HCT116 (cell line): ENCODE measurements around the gene CREB1. TPM values are rescaled to one million over a fixed set of nuclear protein-coding genes. Genes with fewer than 3 reads are reported as not detected.

ENCODE experiments used
- ATAC-seq: fragments of 200-7000 bp; cut with Tn5 transposase; 2 replicates; pipeline ENCODE4 v1.9.1; 2020; ENCODE audit warnings: mild to moderate bottlenecking, moderate library complexity
- BruUV-seq: library from RNA; stranded (reverse); fragments of 400-500 nt; replicated peaks from 2 replicates; lab custom pipeline; 2021; lab: Mats Ljungman, UMichigan
- CTCF ChIA-PET: fragments of 300-600 bp; sonication (Branson Sonifier 250); formaldehyde crosslinking; loops from one replicate; lab custom pipeline; 2021; ENCODE audit warnings: antibody characterized with exemption; lab: Charles Lee
- POLR2A ChIA-PET: fragments of 300-600, 350-600 bp; sonication (Branson Sonifier 250); formaldehyde crosslinking; loops from one replicate; lab custom pipeline; 2021; ENCODE audit warnings: antibody characterized with exemption; lab: Charles Lee
- RAD21 ChIA-PET, 2 experiments: fragments of 300-600 bp; sonication (Branson Sonifier 250); formaldehyde crosslinking; loops; one replicate each; lab custom pipeline; 2023; ENCODE audit warnings: low total read pairs in 2 of 2; ENCODE audit not compliant: uncharacterized antibody in 2 of 2, unreplicated experiment in 2 of 2, low non-redundant PET in 1 of 2; lab: Charles Lee
- DNase-seq: peaks from one replicate; pipeline ENCODE4 v3.0.0-alpha.2; 2010; ENCODE audit warnings: low read depth, low spot score
- H2AFZ ChIP-seq: fragments of 200-600 bp; shearing (Covaris generic), sonication (generic); 2 replicates; pipeline ENCODE4 v1.6.1; 2017; ENCODE audit warnings: low read depth, mixed run types, mixed read lengths, antibody characterized with exemption, low read length; ENCODE audit not compliant: poor library complexity, severe bottlenecking
- H3K27ac ChIP-seq: 2 replicates; pipeline ENCODE4 v1.5.1; 2012; ENCODE audit warnings: low read depth, low read length
- H3K27me3 ChIP-seq: fragments of 200-600 bp; sonication (generic); 2 replicates; pipeline ENCODE4 v1.6.1; 2016; ENCODE audit warnings: mixed run types, low read length, mixed read lengths; ENCODE audit not compliant: insufficient read depth
- H3K36me3 ChIP-seq, 2 experiments: fragments of 200-500 bp in 1 of 2; fragments of 200-600 bp in 1 of 2; sonication (Bioruptor generic) in 1 of 2; sonication (generic) in 1 of 2; 2 replicates each; pipeline versions ENCODE4 v1.5.1 to v1.6.1; 2014 to 2016; ENCODE audit warnings: low read length in 2 of 2, inconsistent platforms in 1 of 2, mixed read lengths in 1 of 2, mixed run types in 1 of 2; ENCODE audit not compliant: insufficient read depth in 2 of 2, control insufficient read depth in 1 of 2
- H3K4me1 ChIP-seq, 2 experiments: fragments of 200-600 bp in 1 of 2; sonication (generic) in 1 of 2; 2 replicates each; pipeline versions ENCODE4 v1.5.1 to v1.6.1; 2012 to 2017; ENCODE audit warnings: low read length in 2 of 2, inconsistent platforms in 1 of 2, mild to moderate bottlenecking in 1 of 2, mixed read lengths in 1 of 2, mixed run types in 1 of 2, moderate library complexity in 1 of 2; ENCODE audit not compliant: insufficient read depth in 2 of 2, control insufficient read depth in 1 of 2
- H3K4me2 ChIP-seq: fragments of 200-600 bp; sonication (generic); 2 replicates; pipeline ENCODE4 v1.6.1; 2017; ENCODE audit warnings: mixed run types, low read length, mixed read lengths
- H3K4me3 ChIP-seq, 2 experiments: fragments of 200-600 bp in 1 of 2; sonication (generic) in 1 of 2; replicated peaks in 1 of 2; 2 replicates each; pipeline ENCODE4 v1.5.1; 2011 to 2016; ENCODE audit warnings: low read length in 2 of 2, control low read depth in 1 of 2, low read depth in 1 of 2, mild to moderate bottlenecking in 1 of 2, mixed read lengths in 1 of 2, mixed run types in 1 of 2
- H3K79me2 ChIP-seq: fragments of 200-600 bp; sonication (generic); 2 replicates; pipeline ENCODE4 v1.6.1; 2017; ENCODE audit warnings: mild to moderate bottlenecking, mixed run types, low read length, moderate library complexity, mixed read lengths; ENCODE audit not compliant: insufficient read depth
- H3K9ac ChIP-seq: fragments of 200-600 bp; sonication (generic); 2 replicates; pipeline ENCODE4 v1.6.1; 2016; ENCODE audit warnings: low read length, mixed read lengths
- H3K9me2 ChIP-seq: fragments of 200-600 bp; sonication (generic), shearing (Covaris generic); 2 replicates; pipeline ENCODE4 v1.6.1; 2017; ENCODE audit warnings: mixed run types, mild to moderate bottlenecking, moderate library complexity; ENCODE audit not compliant: insufficient read depth
- H3K9me3 ChIP-seq, 2 experiments: fragments of 200-500 bp in 1 of 2; fragments of 200-600 bp in 1 of 2; sonication (Bioruptor generic) in 1 of 2; sonication (generic) in 1 of 2; 2 replicates each; pipeline ENCODE4 v1.6.1; 2014 to 2017; ENCODE audit warnings: low read length in 2 of 2, mixed read lengths in 2 of 2, inconsistent platforms in 1 of 2, low read depth in 1 of 2, mild to moderate bottlenecking in 1 of 2, mixed run types in 1 of 2, moderate library complexity in 1 of 2; ENCODE audit not compliant: control insufficient read depth in 1 of 2, insufficient read depth in 1 of 2
- H4K20me1 ChIP-seq: fragments of 200-600 bp; sonication (generic), shearing (Covaris generic); 2 replicates; pipeline ENCODE4 v1.6.1; 2017; ENCODE audit warnings: mixed run types, mild to moderate bottlenecking, moderate library complexity; ENCODE audit not compliant: insufficient read depth
- CBX3 ChIP-seq: IDR thresholded peaks from 2 replicates; pipeline ENCODE4 v1.6.1; 2012; ENCODE audit warnings: low read depth
- CTCF ChIP-seq, 3 experiments: fragments of 200-600 bp in 1 of 3; sonication (generic) in 1 of 3; IDR thresholded peaks in 2 of 3; conservative IDR thresholded peaks in 1 of 3; 2 replicates each; pipeline ENCODE4 v1.5.1; 2012 to 2017; ENCODE audit warnings: low read depth in 2 of 3, low read length in 2 of 3, antibody characterized with exemption in 1 of 3, borderline replicate concordance in 1 of 3, control low read depth in 1 of 3, mild to moderate bottlenecking in 1 of 3, mixed read lengths in 1 of 3, mixed run types in 1 of 3, moderate library complexity in 1 of 3; ENCODE audit not compliant: insufficient read depth in 1 of 3
- EGR1 ChIP-seq: IDR thresholded peaks from 2 replicates; pipeline ENCODE4 v1.6.1; 2012; ENCODE audit warnings: low read depth
- EZH2 ChIP-seq: fragments of 200-600 bp; sonication (generic); IDR thresholded peaks from 2 replicates; pipeline ENCODE4 v1.6.1; 2017; ENCODE audit warnings: antibody characterized with exemption, mixed run types
- FOSL1 ChIP-seq: IDR thresholded peaks from 2 replicates; pipeline ENCODE4 v1.6.1; 2012; ENCODE audit warnings: low read depth
- JUND ChIP-seq: IDR thresholded peaks from 2 replicates; pipeline ENCODE4 v1.6.1; 2012
- MAX ChIP-seq: IDR thresholded peaks from 2 replicates; pipeline ENCODE4 v1.6.1; 2012
- POLR2A ChIP-seq: IDR thresholded peaks from 2 replicates; pipeline ENCODE4 v1.7.0; 2011; ENCODE audit warnings: borderline replicate concordance; ENCODE audit not compliant: insufficient read depth, insufficient read length; ENCODE audit errors: extremely low read depth
- RAD21 ChIP-seq: IDR thresholded peaks from 2 replicates; pipeline ENCODE4 v1.6.1; 2012; ENCODE audit warnings: low read depth, mild to moderate bottlenecking
- SIN3A ChIP-seq: IDR thresholded peaks from 2 replicates; pipeline ENCODE4 v1.6.1; 2012; ENCODE audit warnings: low read depth
- SP1 ChIP-seq: IDR thresholded peaks from 2 replicates; pipeline ENCODE4 v1.6.1; 2012; ENCODE audit warnings: low read depth
- SRF ChIP-seq: IDR thresholded peaks from 2 replicates; pipeline ENCODE4 v1.6.1; 2012; ENCODE audit warnings: low read depth
- TCF7L2 ChIP-seq: IDR thresholded peaks from 2 replicates; pipeline ENCODE4 v1.7.0; 2011; ENCODE audit warnings: borderline replicate concordance, inconsistent platforms; ENCODE audit not compliant: insufficient read depth, insufficient read length; ENCODE audit errors: extremely low read depth
- YY1 ChIP-seq: IDR thresholded peaks from 2 replicates; pipeline ENCODE4 v1.6.1; 2011; ENCODE audit warnings: low read length, low read depth, moderate library complexity, mild to moderate bottlenecking; ENCODE audit not compliant: insufficient replicate concordance; ENCODE audit errors: extremely low read depth
- ZFX ChIP-seq: fragments of 450-650 bp; IDR thresholded peaks from 2 replicates; pipeline ENCODE4 v1.6.1; 2017
- ZNF274 ChIP-seq: fragments of 200-500 bp; sonication (Bioruptor generic); IDR thresholded peaks from 2 replicates; pipeline ENCODE4 v1.6.1; 2014; ENCODE audit warnings: mild to moderate bottlenecking, low read depth, low read length, inconsistent platforms
- intact Hi-C: fragments of 100-400 bp; cut with micrococcal nuclease; formaldehyde crosslinking; loops from 2 replicates; pipeline ENCODE4 v1.10.0; 2022
- total RNA-seq: library from RNA; stranded (reverse); gene quantifications from one replicate; pipeline ENCODE4 v1.2.1, GENCODE V29; 2021; ENCODE audit not compliant: unreplicated experiment
- TF ChIP-seq, protein P1 (sequence below): IDR thresholded peaks from 2 replicates; pipeline ENCODE4 v1.6.1; 2012

The CREB1 gene
- total RNA-seq, 1 experiment from 2014 or later = 60.4 TPM

GRCh38 chr2:207567671-207568070 lies 37.9 kb downstream of the CREB1 start:
- intact Hi-C loops = no loop called here
- Histone ChIP-seq H3K79me2 (no peaks in the 10 kb centered on the region), H2AFZ (no peak overlapping the region), H3K4me1 (no peaks in the 10 kb centered on the region), H3K36me3 (peaks cover 10 to 17% of the 10 kb centered on the region in 2 experiments), H3K9me2 (no peaks in the 10 kb centered on the region), H3K27me3 (no peaks in the 10 kb centered on the region), H4K20me1 (no peaks in the 10 kb centered on the region), H3K27ac (no peak overlapping the region), H3K9me3 (no peaks in the 10 kb centered on the region), H3K4me2 (no peak overlapping the region), H3K4me3 (no peak overlapping the region), H3K9ac (no peak overlapping the region)
- ChIA-PET RAD21 (no interaction called here), POLR2A (no interaction called here), CTCF (no interaction called here)
- ATAC-seq = no peak
- no TSS peak for BruUV-seq
- no peak for DNase-seq
- no peak for TF ChIP-seq MAX
- TF ChIP-seq ZNF274 = no peak
- TF ChIP-seq TCF7L2 = no peak
- no peak for TF ChIP-seq ZFX
- TF ChIP-seq SIN3A = no peak
- TF ChIP-seq SP1 = no peak
- TF ChIP-seq JUND = no peak
- no peak for TF ChIP-seq YY1
- TF ChIP-seq FOSL1 = no peak
- no peak for TF ChIP-seq EZH2
- TF ChIP-seq CBX3 = no peak
- no peak for TF ChIP-seq POLR2A
- no peak for TF ChIP-seq RAD21
- TF ChIP-seq, protein P1, sequence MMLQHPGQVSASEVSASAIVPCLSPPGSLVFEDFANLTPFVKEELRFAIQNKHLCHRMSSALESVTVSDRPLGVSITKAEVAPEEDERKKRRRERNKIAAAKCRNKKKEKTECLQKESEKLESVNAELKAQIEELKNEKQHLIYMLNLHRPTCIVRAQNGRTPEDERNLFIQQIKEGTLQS = no peak
- TF ChIP-seq SRF = no peak
- TF ChIP-seq CTCF (IDR thresholded peaks at IDR 0.05 in 2 of 3, conservative IDR thresholded peaks at IDR 0.05 in 1 of 3; ENCODE audit: borderline replicate concordance in 1 of 3, insufficient read depth in 1 of 3, low read depth in 2 of 3, low read length in 2 of 3) = no peak
- TF ChIP-seq EGR1 = no peak
